D341Med (cell line): ENCODE results near the gene HSFX2.
"Not testable (repeated sequence)": the region's sequence is repeated elsewhere in the genome, so short reads cannot be mapped to it uniquely, and the experiment has no call there.

Experiments
- DNase-seq: peaks from one replicate; pipeline ENCODE4 v3.0.0; 2012; ENCODE audit warnings: low spot score

HSFX2 gene

DNA sequence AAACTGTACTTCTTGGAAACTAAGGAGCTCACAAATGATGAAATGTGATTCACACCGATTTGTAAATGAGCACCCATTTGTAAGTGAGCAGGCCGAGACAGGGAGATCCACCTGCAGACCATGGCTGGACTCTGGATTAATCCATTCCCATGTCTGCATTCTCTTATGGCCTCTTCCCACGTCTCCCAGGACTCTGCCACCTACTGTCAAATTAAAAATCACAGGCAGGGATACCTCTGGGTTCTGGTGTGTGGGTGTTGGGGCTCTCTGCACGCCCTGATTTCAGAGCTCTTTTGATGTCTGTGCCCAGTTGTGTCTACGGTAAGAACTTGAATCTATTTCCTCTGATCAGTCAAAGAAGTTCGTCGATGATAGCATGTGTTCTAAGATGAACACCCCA lies 4.1 kb downstream of the HSFX2 start:
- not testable (repeated sequence) for DNase-seq

DNA sequence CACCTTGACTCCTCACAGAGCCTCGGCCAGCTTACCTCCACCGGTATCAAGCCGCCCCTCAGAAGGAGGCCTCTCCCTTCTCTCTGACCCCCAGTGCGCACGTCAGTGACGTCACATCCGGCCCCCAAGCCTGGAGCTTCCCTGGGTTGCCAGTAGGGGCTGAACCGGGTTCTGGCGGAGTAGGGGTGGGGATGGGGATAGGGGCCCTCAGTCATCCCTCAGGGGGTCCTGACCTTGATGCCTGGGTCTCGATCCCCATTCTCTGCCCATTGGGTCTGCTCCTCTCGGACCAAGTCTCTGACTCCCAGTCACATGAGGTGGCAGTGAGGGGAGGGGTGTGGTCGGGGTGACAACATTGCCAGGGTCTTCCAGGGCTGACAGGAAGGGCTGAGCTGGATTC lies 7.8 kb downstream of the HSFX2 start, which contains the start of gene MAGEA9B:
TSS of gene MAGEA9B (minus strand) at position 101 of the 400 bp plus-strand sequence. CDS start 4,280 bp downstream, outside the sequence.
- DNase-seq = not testable (repeated sequence)

DNA sequence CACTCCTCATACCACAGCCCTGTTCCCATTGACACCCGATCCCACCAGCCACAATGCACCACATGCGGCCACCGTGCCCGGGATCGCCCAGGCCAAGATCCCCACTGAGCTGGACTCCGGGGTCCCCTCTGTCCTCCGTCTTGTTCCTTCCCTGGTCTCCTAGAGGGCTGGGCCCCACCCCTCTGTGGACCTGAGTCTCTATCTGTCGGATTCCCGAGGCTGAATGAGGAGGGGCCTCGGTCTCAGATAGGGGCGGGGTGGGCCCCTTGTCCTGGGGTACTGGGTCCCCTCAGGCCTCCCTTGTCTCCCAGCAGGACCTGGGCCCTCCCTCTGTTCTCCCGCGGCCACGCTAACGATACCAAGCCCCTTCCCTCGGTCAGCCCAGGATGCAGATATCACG lies 9.5 kb downstream of the HSFX2 start:
- not testable (repeated sequence) for DNase-seq

DNA sequence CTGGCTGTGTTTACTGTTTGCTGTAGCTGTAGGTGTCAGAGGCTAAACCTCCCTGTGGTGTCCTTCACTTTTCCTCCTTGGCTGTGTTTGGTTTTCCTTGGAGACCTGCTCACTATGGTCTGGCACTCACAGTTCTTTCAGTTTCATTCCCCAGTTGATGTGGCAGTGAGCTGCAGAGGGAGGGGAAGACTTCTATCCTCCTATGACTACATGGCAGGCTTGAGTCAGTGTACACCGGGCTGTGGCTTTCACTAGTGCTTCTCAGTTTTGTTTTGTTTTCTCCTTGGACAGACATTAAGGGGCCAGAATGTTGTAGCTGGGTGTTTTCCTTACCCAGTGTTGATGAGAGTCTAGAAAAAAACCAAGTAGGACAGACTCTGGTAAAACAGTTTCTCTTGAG lies 21.7 kb downstream of the HSFX2 start:
- DNase-seq = not testable (repeated sequence)

DNA sequence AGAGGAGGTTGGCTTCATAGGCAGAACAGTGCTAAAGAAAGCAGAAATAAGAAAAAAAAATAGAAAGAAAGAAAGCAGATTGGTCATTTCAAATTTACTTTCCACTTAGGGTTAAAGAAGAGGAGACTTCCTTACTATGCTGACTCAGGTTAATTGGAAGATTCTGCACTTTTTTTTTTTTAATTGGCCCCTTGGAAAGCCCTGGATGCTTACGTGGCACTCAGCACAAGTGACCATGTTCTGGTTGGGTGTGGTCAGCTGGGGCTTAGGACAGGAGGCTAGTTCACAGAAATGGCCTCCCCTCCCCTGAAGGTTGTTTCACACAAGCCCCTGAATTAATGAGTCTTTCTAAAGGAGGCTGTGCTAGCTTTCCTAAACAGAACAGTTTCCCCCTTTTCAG lies 22.4 kb downstream of the HSFX2 start:
- DNase-seq = no peak

DNA sequence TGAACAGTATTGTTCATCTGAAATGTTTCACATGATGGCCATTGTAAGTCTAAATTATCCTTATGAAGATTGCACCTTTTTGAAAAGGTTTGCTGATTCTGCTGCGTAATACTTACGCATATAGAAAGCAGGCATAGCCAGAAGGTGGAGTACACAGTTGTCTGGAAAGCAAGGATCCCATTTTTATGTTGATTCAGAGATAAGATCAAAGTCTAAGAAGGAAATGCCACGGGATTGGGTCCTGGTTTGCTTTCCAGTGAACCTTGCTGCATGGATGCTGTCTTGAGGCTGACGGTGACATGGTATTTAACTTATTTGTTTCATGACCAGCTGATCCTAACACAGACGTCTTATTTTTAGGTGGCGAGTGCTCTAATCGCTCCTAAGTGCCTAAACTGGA lies 23.3 kb downstream of the HSFX2 start:
- DNase-seq = no peak

DNA sequence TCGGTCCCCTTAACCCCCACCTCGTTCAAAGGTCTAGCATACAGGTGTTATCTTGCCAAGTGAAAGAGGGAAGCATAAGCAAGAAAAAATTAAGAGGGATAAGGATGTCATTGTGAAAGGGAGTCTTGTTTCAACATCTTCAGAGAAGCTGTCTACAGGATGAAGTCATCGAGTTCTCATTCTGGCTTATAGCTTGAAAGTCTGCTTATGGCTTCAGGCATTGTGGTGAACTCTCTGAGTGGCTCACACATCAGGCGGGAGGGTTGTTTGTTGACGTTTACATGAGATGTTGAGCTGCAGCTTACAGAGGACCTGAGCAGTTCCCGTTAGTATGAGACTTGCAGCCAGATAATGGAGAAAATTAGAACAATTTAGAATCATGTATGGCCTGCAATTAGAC lies 24.4 kb downstream of the HSFX2 start:
- DNase-seq = no peak

DNA sequence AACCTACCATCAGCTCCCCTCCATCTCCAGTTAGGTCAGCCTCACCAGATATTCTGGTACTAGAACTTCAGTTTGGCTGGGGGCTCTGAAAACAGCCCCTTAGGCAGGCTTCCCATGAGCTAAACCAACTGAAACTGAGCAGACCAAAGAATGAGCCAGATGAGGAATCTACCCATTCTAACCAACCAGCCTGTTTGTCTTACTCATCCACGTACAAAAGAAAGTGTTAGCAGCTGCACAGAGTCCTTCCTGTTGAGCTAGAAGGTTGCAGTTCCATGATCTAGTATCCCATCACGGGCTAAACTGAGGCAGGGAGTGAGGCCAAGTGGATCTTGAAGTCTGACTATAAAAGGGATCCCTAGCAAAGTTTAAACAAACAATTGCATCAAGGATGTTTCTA lies 25.3 kb downstream of the HSFX2 start:
- no peak for DNase-seq

DNA sequence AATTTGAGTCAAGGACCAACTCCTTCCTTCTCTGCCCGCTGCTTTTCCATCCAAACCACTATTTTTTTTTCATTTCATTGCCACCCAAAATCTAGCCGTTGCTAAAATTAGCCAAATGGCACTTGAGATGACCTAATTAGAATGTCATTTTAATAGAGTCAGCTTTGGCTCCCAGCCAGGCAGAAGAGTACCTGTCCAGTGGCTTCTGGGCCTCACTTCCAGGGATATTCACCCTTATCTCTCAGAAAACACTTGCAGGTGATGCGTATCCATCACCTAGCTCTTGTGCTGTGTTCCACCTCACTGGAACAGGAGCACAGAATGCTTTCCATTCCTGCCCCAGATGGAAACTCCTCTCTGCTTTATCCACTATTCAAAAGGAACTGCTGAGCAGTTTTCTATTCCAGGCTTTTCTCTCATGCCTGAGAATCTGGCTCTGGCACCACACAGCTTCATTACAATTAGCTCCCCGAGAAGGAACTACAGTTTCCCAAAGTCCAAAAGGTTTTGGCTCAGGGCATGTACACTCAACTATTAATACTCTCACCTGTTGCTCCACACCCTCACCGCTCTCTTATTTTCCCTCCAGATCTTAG lies 26.3 kb downstream of the HSFX2 start:
- DNase-seq = no peak

DNA sequence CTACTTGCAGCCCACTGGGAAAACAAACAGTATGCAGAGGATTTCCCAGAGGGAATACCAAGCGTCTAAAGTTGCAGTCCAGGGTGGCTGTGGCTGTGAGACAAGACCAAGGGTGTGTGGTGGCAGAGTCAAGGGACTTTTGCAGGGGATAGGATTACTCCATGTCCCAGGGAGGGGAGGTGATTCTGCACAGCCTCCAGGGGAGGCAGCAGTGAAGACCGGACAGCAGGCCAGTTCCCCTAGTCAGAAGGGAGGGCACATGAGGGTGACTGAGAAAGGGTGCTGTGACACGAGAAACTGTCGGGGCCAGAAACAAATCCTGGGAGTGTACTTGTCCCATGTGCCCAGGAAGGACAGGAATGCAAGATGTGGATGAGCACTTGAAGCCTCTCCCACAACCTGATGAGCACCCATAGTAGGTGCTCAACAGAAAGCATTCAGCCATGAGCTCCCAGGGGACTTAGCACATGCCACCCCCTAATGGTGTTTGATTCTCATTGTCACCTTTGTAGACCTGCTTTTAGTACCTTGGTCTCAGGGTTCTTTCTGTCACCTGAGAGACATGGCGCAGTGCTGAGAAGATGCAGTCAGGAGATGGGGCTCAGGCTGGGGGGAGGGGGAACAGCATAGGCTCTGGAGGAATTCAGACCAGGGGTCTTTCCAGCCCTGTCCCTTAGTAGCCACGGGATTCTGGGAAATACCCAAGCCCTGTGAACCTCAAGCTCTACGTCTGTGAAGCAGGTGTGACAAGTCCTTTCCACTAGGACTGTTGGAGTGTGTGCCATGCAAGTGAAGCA lies 27.3 kb downstream of the HSFX2 start:
- DNase-seq = no peak

DNA sequence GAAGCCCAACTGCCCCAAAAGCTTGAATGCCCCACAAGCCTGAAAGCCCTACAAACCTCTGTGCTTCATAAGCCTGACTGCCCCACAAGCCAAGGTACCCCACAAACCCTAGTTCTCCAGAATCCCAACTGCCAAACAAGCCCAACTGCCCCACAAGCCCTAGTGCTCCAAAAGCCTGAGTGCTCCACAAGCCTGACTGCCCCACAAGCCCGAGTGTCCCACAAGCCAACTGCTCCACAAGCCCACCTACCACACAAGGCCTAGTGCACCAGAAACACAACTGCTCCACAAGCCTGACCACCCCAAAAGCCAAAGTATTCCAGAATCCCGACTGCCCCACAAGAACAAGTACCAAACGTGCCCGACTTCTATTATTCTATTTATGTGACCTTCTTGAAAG lies 31.8 kb downstream of the HSFX2 start:
- no peak for DNase-seq

DNA sequence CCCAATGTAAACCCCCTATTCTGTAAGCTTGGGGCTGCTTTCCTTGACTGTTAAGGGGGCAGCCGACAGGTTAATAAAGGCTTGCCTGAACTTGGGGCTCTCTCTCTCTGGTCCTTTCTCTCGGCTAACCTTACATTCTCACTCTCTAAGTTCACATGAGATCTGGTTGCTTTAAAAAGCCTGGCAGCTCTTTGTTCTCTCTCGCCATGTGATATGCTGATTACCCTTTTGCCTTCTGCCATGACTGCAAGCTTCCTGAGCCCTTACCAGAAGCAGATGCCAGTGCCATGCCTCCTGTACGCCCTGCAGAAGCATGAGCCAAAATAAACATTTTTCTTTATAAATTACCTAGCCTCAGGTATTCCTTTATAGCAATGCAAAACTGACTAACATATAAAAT lies 39.9 kb downstream of the HSFX2 start:
- DNase-seq = not testable (repeated sequence)

DNA sequence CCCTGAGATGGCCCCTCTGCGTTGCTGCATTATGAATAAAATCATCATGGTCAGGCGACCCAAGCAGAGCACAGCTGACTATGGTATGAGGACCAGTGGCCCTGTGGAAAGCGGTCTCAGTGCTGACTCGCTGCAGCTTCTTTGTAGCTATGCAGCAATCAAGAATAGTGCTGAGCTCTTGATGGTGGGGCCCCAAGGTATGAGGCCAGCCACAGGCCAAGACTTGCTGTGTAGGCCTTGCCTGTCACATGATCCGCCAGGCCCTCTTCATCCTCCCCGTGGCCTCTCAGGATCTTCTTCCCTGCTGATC lies 43.2 kb downstream of the HSFX2 start:
- DNase-seq = not testable (repeated sequence)

DNA sequence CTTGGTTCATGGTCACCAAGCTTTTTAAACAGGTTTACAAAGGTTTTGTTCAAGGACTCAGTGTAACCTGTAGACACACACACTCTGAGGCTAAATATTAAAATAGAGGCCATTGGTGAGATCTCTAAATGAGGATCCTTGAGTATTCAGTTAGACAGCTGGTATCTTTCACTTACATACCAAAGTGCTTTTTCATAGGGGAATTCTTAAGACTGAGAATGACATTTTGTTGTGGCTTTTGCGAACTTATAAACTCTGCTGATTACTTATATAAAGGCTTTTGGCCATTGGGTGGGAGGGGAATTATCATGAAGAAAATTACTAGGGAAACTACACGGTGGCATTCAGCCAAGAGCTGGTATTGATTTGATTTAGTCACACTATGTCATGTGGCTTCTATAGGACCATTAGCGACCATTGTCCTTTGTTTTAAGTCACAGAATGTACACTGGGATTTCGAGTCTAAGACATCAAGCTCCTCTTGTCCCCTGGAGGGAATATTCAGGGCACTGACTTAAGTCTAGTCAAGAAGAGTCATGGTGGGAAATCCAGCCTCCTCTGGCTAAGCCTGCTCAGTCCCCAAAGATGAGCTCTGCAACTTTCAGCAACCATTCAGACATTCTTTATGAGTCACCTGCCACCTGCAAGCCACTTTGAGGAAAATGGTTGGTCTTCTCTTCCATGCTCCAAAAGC lies 43.7 kb downstream of the HSFX2 start:
- not testable (repeated sequence) for DNase-seq

DNA sequence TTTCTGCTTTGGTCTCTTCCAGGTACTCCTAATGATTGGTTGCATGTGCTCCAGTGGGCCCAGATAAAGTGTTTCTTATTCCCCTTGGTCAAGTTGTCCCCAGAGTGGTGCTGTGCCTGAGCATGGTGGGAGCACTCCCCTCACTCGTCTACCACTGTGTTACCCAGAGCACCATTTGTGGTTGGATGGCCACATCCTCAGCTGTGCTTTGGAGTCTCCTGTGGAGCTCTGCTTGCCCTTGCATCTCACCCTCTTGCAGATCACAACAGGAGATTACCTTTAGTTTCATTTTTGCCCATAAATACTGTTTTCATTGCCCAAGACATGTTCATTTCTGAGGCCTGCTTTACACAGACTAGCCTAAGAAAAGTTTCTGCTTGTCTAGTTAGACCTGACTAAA lies 44.7 kb downstream of the HSFX2 start:
- DNase-seq = not testable (repeated sequence)

DNA sequence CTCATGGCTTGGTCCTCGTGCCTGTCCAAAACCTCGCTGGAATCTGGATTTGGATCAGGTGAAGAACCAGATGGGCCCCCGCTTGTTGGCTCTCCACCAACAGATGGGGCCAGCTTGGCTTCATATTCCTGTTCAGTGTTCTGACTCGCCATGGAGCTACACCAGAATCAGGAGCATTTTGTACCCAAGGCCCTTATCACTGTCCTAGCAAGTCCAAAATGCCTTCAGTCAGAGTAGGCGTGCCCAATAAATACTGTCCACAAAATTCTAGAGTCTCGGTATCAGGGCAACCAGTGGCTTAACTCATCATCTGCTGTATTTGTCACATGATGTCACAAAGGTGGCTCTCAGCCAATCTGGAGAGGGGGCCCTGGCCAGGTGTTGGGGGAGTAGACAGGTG lies 45.4 kb downstream of the HSFX2 start, which contains the start of gene HSFX3:
TSS of gene HSFX3 (minus strand) at position 224 of the 400 bp plus-strand sequence. CDS start at position 152, 72 bp downstream.
- DNase-seq = not testable (repeated sequence)

DNA sequence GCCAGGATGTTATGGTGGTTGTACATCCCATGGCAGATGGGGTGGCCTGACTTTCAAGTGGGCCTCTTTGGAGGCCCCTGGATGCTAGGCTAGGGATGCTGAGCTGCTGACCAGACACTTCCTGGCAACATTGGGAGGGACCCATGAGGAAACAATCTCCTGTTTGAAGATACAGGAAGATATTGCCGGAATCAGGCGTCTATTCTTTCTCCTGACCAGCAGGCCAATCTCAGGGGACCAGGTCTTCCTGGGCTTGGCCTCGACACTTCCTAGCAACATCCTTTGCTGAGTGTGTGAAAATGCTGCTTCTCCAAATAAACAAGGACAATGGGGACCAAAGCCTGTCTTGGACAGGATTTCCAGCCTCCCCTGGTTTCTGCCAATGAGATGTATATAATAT lies 47.3 kb downstream of the HSFX2 start:
- DNase-seq = not testable (repeated sequence)

DNA sequence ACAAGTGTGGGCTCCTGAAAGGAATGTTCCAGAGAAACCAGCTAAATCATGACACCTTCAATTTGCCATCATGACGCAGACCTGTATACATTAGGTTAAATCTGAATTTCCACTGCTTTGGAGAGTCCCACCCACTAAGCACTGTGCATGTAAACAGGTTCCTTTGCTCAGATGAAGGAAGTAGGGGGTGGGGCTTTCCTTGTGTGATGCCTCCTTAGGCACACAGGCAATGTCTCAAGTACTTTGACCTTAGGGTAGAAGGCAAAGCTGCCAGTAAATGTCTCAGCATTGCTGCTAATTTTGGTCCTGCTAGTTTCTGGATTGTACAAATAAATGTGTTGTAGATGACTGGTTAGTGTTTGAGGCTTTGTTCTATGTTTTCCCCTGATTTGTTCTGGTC lies 48.2 kb downstream of the HSFX2 start:
- DNase-seq = not testable (repeated sequence)

DNA sequence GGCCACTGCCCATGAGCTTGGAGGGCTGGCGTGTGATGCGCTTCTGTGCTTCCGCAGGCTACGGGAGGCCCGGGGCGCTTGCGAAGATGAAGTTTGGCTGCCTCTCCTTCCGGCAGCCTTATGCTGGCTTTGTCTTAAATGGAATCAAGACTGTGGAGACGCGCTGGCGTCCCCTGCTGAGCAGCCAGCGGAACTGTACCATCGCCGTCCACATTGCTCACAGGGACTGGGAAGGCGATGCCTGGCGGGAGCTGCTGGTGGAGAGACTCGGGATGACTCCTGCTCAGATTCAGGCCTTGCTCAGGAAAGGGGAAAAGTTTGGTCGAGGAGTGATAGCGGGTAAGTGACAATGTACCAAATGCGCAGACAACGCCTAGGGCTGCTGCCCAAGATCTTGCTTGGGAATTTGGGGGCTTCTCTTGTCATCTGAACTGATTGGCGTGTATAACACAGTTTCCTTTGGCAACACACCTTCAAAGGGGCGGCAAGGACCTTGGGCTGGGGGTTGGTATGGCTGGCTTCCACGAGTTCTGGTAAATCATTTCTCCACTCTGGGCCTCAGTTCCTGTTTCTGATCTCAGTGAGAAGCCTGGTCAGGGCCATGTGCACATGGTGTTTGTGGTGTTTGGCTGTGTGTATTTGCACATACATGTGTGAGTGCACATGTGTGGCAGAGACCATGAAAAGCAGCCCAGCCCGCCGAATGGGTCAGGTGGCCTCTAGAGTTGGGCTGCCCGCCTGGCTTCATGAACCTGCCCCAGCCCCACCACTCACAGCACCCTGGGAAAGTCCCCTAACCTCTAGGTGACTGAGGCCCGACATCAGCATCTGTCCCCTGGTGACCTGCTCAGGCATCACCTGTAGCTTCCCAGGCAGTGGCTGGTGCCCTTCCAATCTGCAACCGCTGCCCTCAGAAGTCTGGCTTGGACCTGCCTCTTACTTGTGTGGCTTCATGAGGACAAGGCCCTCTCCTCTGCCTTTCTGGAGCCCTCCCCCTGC lies 49.3 kb downstream of the HSFX2 start:
- DNase-seq = not testable (repeated sequence)
